K562 (cell line): Measurements from ENCODE around the gene FMC1. TPM values are rescaled to one million over a fixed set of nuclear protein-coding genes. Genes with fewer than 3 reads are reported as not detected.

Source experiments
- ATF7 ChIP-seq: fragments of 450-650 bp; IDR thresholded peaks from 2 replicates; pipeline ENCODE4 v1.7.1; 2014; ENCODE audit warnings: mild to moderate bottlenecking, moderate library complexity
- BCOR ChIP-seq: fragments of 450-650 bp; IDR thresholded peaks from 2 replicates; pipeline ENCODE4 v1.6.1; 2016
- DACH1 ChIP-seq: fragments of 450-650 bp; IDR thresholded peaks from 2 replicates; pipeline ENCODE4 v1.6.1; 2018; ENCODE audit not compliant: partially characterized antibody
- GATA2 ChIP-seq: sonication (generic); formaldehyde crosslinking; IDR thresholded peaks from 2 replicates; pipeline ENCODE4 v1.4.0; 2020; ENCODE audit warnings: mild to moderate bottlenecking, missing genetic modification reagents
- HMGN3 ChIP-seq: IDR thresholded peaks from 2 replicates; pipeline ENCODE4 v1.6.1; 2011; ENCODE audit warnings: borderline replicate concordance, low read depth, mild to moderate bottlenecking, mixed read lengths, low read length; ENCODE audit not compliant: insufficient read length; ENCODE audit errors: extremely low read depth
- MYBL2 ChIP-seq, 2 experiments: fragments of 450-650 bp in 1 of 2; sonication (generic) in 1 of 2; formaldehyde crosslinking in 1 of 2; IDR thresholded peaks; 2 replicates each; pipeline versions ENCODE4 v1.6.1 to v1.8.1; 2017 to 2022; ENCODE audit warnings: borderline replicate concordance in 1 of 2, inconsistent platforms in 1 of 2, low read depth in 1 of 2, mild to moderate bottlenecking in 1 of 2, missing genetic modification reagents in 1 of 2, moderate library complexity in 1 of 2
- NFXL1 ChIP-seq: fragments of 450-650 bp; formaldehyde crosslinking; IDR thresholded peaks from 2 replicates; pipeline ENCODE4 v1.4.0; 2021; ENCODE audit warnings: mild to moderate bottlenecking
- NR2C1 ChIP-seq, 2 experiments: fragments of 450-650 bp; IDR thresholded peaks; 2 replicates each; pipeline ENCODE4 v1.6.1; 2017; ENCODE audit warnings: mild to moderate bottlenecking in 2 of 2, antibody characterized with exemption in 1 of 2, inconsistent platforms in 1 of 2, missing compliant biosample characterization in 1 of 2, missing genetic modification characterization in 1 of 2
- PYGO2 ChIP-seq: fragments of 450-650 bp; IDR thresholded peaks from 2 replicates; pipeline ENCODE4 v1.6.1; 2016; ENCODE audit warnings: mild to moderate bottlenecking, missing genetic modification characterization, moderate library complexity, missing compliant biosample characterization
- RCOR1 ChIP-seq, 2 experiments: IDR thresholded peaks; 2 replicates each; pipeline ENCODE4 v1.6.1; 2012; ENCODE audit warnings: low read depth in 2 of 2, low read length in 2 of 2, borderline replicate concordance in 1 of 2, improper control_type of control experiment in 1 of 2
- SPI1 ChIP-seq: IDR thresholded peaks from 2 replicates; pipeline ENCODE4 v1.6.1; 2011; ENCODE audit warnings: low read depth, low read length, control low read depth, borderline replicate concordance
- ZNF134 ChIP-seq: fragments of 250-450 bp; sonication (Bioruptor Pico); conservative IDR thresholded peaks from 2 replicates; pipeline ENCODE4 v1.4.0; 2020
- ZNF197 ChIP-seq: fragments of 200-800 bp; sonication (Bioruptor generic); IDR thresholded peaks from 2 replicates; pipeline ENCODE4 v1.6.1; 2016; ENCODE audit warnings: low read depth, missing genetic modification characterization, missing compliant biosample characterization
- ZNF57 ChIP-seq: fragments of 450-650 bp; formaldehyde crosslinking; IDR thresholded peaks from 2 replicates; pipeline ENCODE4 v1.4.0; 2020; ENCODE audit warnings: mild to moderate bottlenecking, moderate library complexity
- ZNF766 ChIP-seq: fragments of 200-800 bp; sonication (Bioruptor generic); conservative IDR thresholded peaks from 2 replicates; pipeline ENCODE4 v1.6.1; 2016; ENCODE audit warnings: missing genetic modification characterization, missing compliant biosample characterization
- ZNF785 ChIP-seq: fragments of 250-450 bp; sonication (Bioruptor Pico); IDR thresholded peaks from 2 replicates; pipeline ENCODE4 v1.4.0; 2020; ENCODE audit warnings: mild to moderate bottlenecking
- polyA plus RNA-seq, 8 experiments: library from polyadenylated mRNA; depleted of rRNA in 4 of 8; stranded (reverse) in 5 of 8; unstranded in 3 of 8; fragments of >200 nt; fragmentation: Nextera tagmentation in 2 of 8; fragmentation: Illumina TruSeq in 1 of 8; extraction: Ambion mirVana in 2 of 8; extraction: Trizol in 1 of 8; gene quantifications; 2 replicates each; pipeline versions ENCODE4 v1.2.1 to v1.2.3, GENCODE V29; 2011 to 2014; ENCODE audit warnings: inconsistent platforms in 1 of 8, missing spikeins in 1 of 8
- total RNA-seq, 7 experiments: library from RNA; depleted of rRNA in 6 of 7; stranded (reverse); fragments of >200 nt in 6 of 7; fragmentation: Illumina TruSeq in 2 of 7; extraction: Trizol in 2 of 7; gene quantifications; 2 replicates each; pipeline versions ENCODE4 v1.2.1 to v1.2.3, GENCODE V29; 2011 to 2021; ENCODE audit warnings: low replicate concordance in 1 of 7
- TF ChIP-seq, protein P1 (sequence below), 2 experiments: fragments of 450-650 bp in 1 of 2; sonication (generic) in 1 of 2; formaldehyde crosslinking in 1 of 2; IDR thresholded peaks in 1 of 2; conservative IDR thresholded peaks in 1 of 2; 2 replicates each; pipeline versions ENCODE4 v1.6.1 to v1.8.1; 2016 to 2023; ENCODE audit warnings: mild to moderate bottlenecking in 2 of 2, moderate library complexity in 2 of 2, inconsistent platforms in 1 of 2, missing genetic modification reagents in 1 of 2
- TF ChIP-seq, protein P2 (sequence below): sonication (generic); formaldehyde crosslinking; IDR thresholded peaks from 2 replicates; pipeline ENCODE4 v1.8.0; 2022; ENCODE audit warnings: missing genetic modification reagents, mild to moderate bottlenecking, moderate library complexity, borderline replicate concordance
- TF ChIP-seq, protein P3 (sequence below): fragments of 250-450 bp; sonication (Bioruptor Pico); IDR thresholded peaks from 2 replicates; pipeline ENCODE4 v1.6.1; 2021; ENCODE audit warnings: mild to moderate bottlenecking
- TF ChIP-seq, protein P4 (sequence below): sonication (generic); formaldehyde crosslinking; IDR thresholded peaks from 2 replicates; pipeline ENCODE4 v1.8.0; 2022; ENCODE audit warnings: mild to moderate bottlenecking, missing genetic modification reagents

FMC1 gene
- total and polyA plus RNA-seq, 9 of the 15 experiments (the other 6 are each of a cell fraction or from before 2014, with no cell fraction given): 14.0 to 116 (median 29.0) TPM

DNA sequence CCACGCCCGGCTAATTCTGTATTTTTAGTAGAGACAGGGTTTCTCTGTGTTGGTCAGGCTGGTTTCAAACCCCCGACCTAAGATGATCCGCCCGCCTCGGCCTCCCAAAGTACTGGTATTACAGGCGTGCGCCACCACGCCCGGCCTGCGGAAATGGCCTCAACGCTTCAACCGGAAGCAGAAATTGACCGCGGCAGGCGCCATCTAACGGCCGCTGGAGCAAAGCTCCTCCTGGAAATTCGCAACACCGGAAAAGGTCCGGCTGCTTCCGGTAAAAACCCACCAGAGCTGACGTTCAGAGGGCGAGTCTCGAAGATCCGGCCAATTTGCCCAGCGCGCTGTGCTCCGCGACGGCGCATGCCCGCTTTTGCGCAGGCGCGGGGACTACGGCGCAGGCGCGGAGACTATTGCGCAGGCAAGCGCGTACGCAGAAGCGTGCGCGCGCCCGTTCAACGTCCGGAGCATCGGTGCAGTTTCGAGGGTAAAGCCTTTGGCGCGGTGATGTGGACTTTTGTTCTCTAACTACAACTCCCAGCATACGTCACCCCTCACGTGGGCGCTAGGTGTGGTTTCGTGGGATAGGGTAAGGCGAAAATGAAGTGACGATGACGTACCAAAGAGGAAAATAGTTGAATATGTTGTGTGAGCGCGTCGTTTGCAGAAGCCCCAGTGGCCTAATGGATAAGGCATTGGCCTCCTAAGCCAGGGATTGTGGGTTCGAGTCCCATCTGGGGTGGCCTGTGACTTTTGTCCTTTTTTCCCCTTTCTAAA is 915 bp upstream of the FMC1 start (continued):
- TF ChIP-seq, protein P1, sequence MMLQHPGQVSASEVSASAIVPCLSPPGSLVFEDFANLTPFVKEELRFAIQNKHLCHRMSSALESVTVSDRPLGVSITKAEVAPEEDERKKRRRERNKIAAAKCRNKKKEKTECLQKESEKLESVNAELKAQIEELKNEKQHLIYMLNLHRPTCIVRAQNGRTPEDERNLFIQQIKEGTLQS (IDR thresholded peaks at IDR 0.05): peak; percentile 96
- TF ChIP-seq, protein P1 (CRISPR knock-in tag; conservative IDR thresholded peaks at IDR 0.05): peak; percentile 95
- peak; percentile 42; the same call in 1 of the 2 replicates for TF ChIP-seq SPI1
- peak; percentile 90 for TF ChIP-seq ZNF197 (CRISPR knock-in tag)
- TF ChIP-seq ZNF57 (CRISPR knock-in tag): no peak
- TF ChIP-seq ZNF766 (CRISPR knock-in tag): peak; percentile 92
- TF ChIP-seq PYGO2: no peak; the same call in 1 of the 2 replicates
- TF ChIP-seq ZNF134 (CRISPR knock-in tag): peak; percentile 53; the same call in 1 of the 2 replicates
- TF ChIP-seq MYBL2 (IDR thresholded peaks at IDR 0.05; ENCODE audit: low read depth): peak; percentile 66
- no peak for TF ChIP-seq MYBL2 (CRISPR knock-in tag; IDR thresholded peaks at IDR 0.05; ENCODE audit: borderline replicate concordance)
- TF ChIP-seq, protein P2, sequence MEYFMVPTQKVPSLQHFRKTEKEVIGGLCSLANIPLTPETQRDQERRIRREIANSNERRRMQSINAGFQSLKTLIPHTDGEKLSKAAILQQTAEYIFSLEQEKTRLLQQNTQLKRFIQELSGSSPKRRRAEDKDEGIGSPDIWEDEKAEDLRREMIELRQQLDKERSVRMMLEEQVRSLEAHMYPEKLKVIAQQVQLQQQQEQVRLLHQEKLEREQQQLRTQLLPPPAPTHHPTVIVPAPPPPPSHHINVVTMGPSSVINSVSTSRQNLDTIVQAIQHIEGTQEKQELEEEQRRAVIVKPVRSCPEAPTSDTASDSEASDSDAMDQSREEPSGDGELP (CRISPR knock-in tag): peak; percentile 96
- TF ChIP-seq ZNF785 (CRISPR knock-in tag): no peak
- TF ChIP-seq RCOR1 (IDR thresholded peaks at IDR 0.05; ENCODE audit: borderline replicate concordance in 1 of 2, low read depth in 2 of 2, low read length in 2 of 2): peak; percentile 74 to 95; a peak in 3 of 4 replicates
- TF ChIP-seq DACH1: peak; percentile 4
- TF ChIP-seq, protein P3, sequence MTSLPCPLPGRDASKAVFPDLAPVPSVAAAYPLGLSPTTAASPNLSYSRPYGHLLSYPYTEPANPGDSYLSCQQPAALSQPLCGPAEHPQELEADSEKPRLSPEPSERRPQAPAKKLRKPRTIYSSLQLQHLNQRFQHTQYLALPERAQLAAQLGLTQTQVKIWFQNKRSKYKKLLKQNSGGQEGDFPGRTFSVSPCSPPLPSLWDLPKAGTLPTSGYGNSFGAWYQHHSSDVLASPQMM (CRISPR knock-in tag): no peak
- peak; percentile 62 for TF ChIP-seq HMGN3
- TF ChIP-seq ATF7: peak; percentile 98
- 0 out of 2 replicates have a peak, but pooled peaks have one; percentile 37 for TF ChIP-seq NFXL1
- TF ChIP-seq BCOR: peak; percentile 98
- no peak for TF ChIP-seq GATA2 (CRISPR knock-in tag)
- TF ChIP-seq NR2C1 (IDR thresholded peaks at IDR 0.05): peak; percentile 98
- TF ChIP-seq NR2C1 (tag; IDR thresholded peaks at IDR 0.05): peak; percentile 99
- TF ChIP-seq, protein P4, sequence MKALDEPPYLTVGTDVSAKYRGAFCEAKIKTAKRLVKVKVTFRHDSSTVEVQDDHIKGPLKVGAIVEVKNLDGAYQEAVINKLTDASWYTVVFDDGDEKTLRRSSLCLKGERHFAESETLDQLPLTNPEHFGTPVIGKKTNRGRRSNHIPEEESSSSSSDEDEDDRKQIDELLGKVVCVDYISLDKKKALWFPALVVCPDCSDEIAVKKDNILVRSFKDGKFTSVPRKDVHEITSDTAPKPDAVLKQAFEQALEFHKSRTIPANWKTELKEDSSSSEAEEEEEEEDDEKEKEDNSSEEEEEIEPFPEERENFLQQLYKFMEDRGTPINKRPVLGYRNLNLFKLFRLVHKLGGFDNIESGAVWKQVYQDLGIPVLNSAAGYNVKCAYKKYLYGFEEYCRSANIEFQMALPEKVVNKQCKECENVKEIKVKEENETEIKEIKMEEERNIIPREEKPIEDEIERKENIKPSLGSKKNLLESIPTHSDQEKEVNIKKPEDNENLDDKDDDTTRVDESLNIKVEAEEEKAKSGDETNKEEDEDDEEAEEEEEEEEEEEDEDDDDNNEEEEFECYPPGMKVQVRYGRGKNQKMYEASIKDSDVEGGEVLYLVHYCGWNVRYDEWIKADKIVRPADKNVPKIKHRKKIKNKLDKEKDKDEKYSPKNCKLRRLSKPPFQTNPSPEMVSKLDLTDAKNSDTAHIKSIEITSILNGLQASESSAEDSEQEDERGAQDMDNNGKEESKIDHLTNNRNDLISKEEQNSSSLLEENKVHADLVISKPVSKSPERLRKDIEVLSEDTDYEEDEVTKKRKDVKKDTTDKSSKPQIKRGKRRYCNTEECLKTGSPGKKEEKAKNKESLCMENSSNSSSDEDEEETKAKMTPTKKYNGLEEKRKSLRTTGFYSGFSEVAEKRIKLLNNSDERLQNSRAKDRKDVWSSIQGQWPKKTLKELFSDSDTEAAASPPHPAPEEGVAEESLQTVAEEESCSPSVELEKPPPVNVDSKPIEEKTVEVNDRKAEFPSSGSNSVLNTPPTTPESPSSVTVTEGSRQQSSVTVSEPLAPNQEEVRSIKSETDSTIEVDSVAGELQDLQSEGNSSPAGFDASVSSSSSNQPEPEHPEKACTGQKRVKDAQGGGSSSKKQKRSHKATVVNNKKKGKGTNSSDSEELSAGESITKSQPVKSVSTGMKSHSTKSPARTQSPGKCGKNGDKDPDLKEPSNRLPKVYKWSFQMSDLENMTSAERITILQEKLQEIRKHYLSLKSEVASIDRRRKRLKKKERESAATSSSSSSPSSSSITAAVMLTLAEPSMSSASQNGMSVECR (CRISPR knock-in tag): peak; percentile 54
